ENCODE measurements around the gene GM2A. TPM values are rescaled to one million over a fixed set of nuclear protein-coding genes. Genes with fewer than 3 reads are reported as not detected.

GM2A gene
- total and polyA plus RNA-seq, 2 of the 8 experiments (the other 6 are each of a cell fraction or from before 2014, with no cell fraction given), result 18.5 to 32.2 TPM

GRCh38 chr5:151236888-151237287 lies 16.1 kb upstream of the GM2A start (continued):
- TF ChIP-seq RFX5 (IDR thresholded peaks at IDR 0.05; ENCODE audit: borderline replicate concordance, low read depth, low read length), result no peak
- TF ChIP-seq PHF8 (conservative IDR thresholded peaks at IDR 0.05; ENCODE audit: low read depth, low read length), result no peak
- TF ChIP-seq RXRA (IDR thresholded peaks at IDR 0.05; ENCODE audit: insufficient read depth, low read depth, low read length), result no peak
- no peak for TF ChIP-seq RNF2 (IDR thresholded peaks at IDR 0.05; ENCODE audit: borderline replicate concordance, low read depth, low read length, missing control alignments, poor library complexity, severe bottlenecking)
- no peak for TF ChIP-seq POLR2A (IDR thresholded peaks at IDR 0.05; ENCODE audit: control extremely low read depth in 1 of 2, low read depth in 2 of 2, low read length in 2 of 2)
- no peak for TF ChIP-seq TEAD4 (IDR thresholded peaks at IDR 0.05; ENCODE audit: low read depth, low read length)
- TF ChIP-seq BRCA1 (IDR thresholded peaks at IDR 0.05; ENCODE audit: low read depth, low read length), result no peak
